Hindlimb muscle (tissue), 1 donor: ENCODE results near the gene ASB6. TPM values are rescaled to one million over a fixed set of nuclear protein-coding genes. Genes with fewer than 3 reads are reported as not detected.
A peak's percentile ranks its signal among the peaks of the same experiment; 100 is the strongest.
"Not testable (repeated sequence)": the region's sequence is repeated elsewhere in the genome, so short reads cannot be mapped to it uniquely, and the experiment has no call there.

Experiments
- DNase-seq: peaks from one replicate; pipeline ENCODE4 v3.0.0-alpha.2; 2013
- polyA plus RNA-seq: library from polyadenylated mRNA; unstranded; fragments of 120-200 nt; gene quantifications from one replicate; pipeline ENCODE4 v1.2.1, GENCODE V29; 2013; ENCODE audit not compliant: insufficient read length

Gene ASB6
- polyA plus RNA-seq, 1 donor = 15.2 TPM

- DNase-seq = no peak
These were observed 35.6 kb downstream of the ASB6 start for GRCh38 chr9:129606161-129607026.

- DNase-seq = no peak
These were observed 37.2 kb downstream of the ASB6 start for GRCh38 chr9:129604766-129605163.

GRCh38 chr9:129604056-129604765 lies 37.7 kb downstream of the ASB6 start:
- DNase-seq = no peak

- DNase-seq = no peak
These were observed 39.1 kb downstream of the ASB6 start for GRCh38 chr9:129602598-129603415.

- no peak for DNase-seq
These were observed 40.8 kb downstream of the ASB6 start for GRCh38 chr9:129601082-129601674.

GRCh38 chr9:129598089-129598596 lies 43.8 kb downstream of the ASB6 start:
- DNase-seq = no peak

- peak; percentile 69 for DNase-seq
These were observed 44.4 kb downstream of the ASB6 start for GRCh38 chr9:129597355-129598088.

GRCh38 chr9:129596541-129597331 lies 45.2 kb downstream of the ASB6 start:
- DNase-seq = peak; percentile 52

- DNase-seq = no peak
These were observed 45.9 kb downstream of the ASB6 start for GRCh38 chr9:129595903-129596540.

GRCh38 chr9:129595311-129595741 lies 46.6 kb downstream of the ASB6 start:
- DNase-seq = no peak

GRCh38 chr9:129594632-129595031 lies 47.3 kb downstream of the ASB6 start:
- no peak for DNase-seq

- DNase-seq = not testable (repeated sequence)
These were observed 49.2 kb downstream of the ASB6 start for GRCh38 chr9:129592790-129593189.

- no peak for DNase-seq
These were observed 50.0 kb downstream of the ASB6 start for GRCh38 chr9:129591916-129592315.

GRCh38 chr9:129590466-129590865 lies 51.5 kb downstream of the ASB6 start:
- DNase-seq = no peak

GRCh38 chr9:129587487-129588262 lies 54.3 kb downstream of the ASB6 start:
- DNase-seq = no peak

GRCh38 chr9:129586685-129587084 lies 55.3 kb downstream of the ASB6 start:
- no peak for DNase-seq

- DNase-seq = no peak
These were observed 55.7 kb downstream of the ASB6 start for GRCh38 chr9:129586245-129586644.

GRCh38 chr9:129585352-129585751 lies 56.6 kb downstream of the ASB6 start:
- no peak for DNase-seq
